HG03460 (cell line): Measurements from ENCODE around the gene NR2F2.

Source experiments
- ATAC-seq: cut with Tn5 transposase; IDR thresholded peaks from one replicate; pipeline ENCODE4 v1.9.1; 2021; ENCODE audit not compliant: unreplicated experiment

The NR2F2 gene

DNA sequence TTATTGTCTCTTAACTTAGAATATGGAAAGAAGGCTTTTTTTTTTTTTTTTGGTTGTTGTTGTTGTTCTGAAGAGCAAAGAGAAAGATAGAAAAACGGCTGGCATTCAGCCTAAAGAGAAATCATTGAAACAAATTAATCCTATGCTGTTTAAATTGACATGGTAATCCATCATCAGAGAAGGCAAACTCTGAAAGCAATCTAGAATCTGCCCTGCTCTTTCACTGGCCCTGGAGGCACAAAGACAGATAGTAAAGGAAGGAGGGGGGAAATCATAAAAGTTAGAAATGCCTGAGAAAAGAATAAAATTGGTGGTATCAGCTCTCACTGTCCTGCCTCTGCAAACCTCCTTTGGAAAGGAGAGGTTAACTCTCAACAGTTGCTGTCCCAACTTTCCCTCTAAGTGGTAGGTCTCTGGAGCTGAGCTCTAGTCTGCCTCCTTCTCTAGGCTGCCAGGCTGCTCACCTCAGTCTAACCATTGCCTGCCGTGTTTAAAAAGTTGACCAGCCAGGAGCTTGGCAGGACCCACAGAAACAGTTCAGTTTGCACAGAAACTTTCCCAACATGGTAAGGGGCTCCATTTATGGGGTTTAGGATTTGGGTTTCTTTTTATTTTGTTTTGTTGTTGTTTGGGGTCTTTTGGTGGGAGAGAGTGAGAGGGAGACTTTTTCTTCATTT is 13.4 kb upstream of the NR2F2 start:
- ATAC-seq, result no peak

DNA sequence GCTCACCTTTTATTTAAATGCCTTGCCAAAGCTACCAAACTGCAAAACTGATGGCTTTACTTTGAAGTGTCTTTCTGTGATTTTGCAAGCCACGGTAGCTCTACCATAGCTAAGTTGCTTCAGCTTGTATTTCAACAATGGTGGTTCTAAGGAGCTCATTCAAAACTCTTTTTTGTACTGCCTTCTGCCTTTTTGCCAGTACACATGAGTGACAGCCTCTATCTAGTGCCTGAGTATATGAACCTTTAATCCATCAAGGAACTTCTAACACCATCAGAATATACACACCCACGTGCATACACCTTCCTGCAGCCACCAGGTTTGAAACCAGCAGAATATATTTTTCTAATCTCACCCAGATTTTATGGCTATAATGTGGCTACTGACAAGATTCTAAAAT is 10.4 kb upstream of the NR2F2 start:
- ATAC-seq, result no peak

DNA sequence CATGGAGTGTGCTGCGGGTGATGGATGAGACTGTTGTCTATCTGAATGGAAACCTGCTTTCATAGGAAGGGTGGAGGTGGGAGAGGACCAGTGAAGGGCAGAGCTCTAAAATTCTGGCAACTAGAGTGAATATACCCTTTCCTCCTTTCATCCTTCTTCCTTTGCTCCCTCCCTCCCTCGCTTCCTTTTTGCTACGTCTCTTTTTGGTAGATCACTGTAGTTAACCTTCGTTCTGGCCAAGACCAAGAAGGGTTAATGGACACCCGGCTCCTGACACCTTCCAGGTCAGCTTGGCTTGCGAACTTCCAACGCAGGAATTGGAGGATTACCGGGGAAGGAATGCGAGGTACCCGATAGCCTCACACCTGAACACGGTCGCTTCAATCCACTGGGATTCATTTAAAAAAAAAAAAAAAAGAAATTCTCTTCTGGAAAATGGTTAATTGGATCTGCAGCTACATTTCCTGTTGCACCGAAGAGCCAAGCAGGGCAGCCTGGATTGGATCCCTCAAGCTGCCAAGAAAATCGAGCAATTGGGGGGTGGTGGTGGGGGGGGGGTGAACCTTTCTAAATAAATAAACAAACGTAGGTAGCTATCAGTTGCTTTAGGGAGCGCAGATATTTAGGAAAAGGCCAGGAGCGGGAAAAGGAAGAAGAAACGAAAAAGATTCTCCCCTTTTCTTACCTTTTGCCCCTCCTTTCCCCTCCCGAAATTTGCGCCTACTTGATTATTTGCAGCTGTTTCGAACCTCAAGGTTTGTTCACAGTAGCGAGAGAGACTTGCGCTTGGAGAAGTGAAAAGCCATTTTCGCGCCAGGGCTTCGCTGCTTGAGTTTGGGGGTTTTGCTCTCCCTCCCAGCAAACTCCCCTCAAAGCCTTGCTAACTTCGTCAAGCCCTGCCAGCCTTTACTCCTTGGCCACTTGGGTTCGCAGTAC is 9.5 kb upstream of the NR2F2 start:
- no peak for ATAC-seq

DNA sequence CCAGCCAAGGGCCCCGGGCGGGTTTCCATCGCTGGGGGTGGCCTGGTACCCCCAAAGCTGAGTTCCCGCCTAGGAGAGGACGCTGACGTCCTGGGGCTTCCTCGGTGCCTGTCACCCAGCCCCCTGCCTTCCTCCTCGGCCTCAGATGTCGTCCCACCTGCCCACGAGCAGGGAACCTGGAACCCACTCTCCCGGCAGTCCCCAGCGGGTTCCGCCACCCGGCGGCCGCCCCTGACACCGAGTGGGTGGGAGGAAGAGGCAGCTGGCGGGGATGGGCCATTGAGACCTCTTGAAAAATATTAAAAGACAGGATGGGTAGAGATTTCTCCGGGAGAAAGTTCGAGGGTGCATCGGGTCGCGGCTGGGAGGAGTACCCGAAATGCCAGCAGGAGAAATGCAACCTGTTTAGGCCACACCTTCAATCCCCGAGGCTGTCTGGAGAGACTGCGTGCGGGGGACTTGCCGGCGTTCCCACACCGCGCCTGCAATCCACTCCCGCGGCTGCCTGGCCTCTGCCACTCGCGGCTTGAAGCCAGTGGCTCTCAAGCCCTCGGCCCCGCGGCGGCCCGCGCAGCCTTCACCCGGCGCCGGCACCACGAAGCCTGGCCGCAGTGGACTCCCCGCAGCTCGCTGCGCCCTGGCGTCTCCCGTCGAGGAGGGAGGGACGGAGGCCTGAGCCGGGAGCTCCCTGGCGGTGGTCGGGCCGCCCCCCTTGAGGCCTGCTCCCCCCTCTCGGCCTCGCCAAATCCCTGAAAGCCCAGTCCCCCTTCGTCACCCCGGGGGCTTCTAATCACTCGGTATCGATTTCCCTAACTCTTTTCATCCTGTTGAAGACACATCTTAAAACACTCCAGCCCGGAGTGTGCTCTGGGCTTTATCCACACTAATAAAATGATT is 8.6 kb upstream of the NR2F2 start:
- no peak for ATAC-seq

DNA sequence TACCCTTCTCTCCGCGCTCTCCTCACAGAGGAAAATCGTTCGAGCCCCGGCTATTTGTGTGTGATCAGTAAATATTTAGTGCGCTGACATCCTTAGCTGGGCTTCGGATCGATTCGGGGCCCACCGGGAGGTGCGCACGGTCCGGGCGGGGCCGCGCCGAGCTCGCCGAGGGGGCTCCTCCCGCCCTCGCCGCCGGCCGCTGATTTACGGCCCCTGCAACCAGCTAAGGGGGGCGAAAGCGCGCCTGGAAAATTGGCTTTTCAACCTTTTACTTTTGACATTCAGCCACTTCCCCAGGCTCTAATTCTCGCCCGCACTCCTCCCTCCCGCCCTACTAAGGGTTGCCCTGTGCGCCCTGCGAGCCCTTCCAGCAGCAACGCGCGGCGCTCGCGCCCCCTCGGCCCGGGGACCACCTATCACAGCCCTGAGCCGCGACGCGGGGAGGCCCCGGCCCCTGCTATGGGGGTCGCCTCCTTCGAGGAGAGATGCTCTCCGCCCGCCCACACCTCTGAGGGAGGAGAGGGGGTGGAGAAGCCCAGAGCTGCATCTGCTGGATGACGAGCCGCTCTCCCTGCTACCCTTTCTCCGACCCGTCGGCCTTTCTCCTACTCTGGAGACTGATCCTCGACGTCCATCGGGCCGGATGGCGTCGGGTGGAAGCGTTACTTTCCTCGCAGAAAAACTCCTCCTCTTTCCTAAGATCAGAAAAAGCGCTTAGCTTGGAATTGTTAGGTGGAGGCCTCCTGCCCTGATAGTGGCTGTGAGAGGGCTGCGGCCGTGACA is 7.8 kb upstream of the NR2F2 start:
- ATAC-seq, result no peak

DNA sequence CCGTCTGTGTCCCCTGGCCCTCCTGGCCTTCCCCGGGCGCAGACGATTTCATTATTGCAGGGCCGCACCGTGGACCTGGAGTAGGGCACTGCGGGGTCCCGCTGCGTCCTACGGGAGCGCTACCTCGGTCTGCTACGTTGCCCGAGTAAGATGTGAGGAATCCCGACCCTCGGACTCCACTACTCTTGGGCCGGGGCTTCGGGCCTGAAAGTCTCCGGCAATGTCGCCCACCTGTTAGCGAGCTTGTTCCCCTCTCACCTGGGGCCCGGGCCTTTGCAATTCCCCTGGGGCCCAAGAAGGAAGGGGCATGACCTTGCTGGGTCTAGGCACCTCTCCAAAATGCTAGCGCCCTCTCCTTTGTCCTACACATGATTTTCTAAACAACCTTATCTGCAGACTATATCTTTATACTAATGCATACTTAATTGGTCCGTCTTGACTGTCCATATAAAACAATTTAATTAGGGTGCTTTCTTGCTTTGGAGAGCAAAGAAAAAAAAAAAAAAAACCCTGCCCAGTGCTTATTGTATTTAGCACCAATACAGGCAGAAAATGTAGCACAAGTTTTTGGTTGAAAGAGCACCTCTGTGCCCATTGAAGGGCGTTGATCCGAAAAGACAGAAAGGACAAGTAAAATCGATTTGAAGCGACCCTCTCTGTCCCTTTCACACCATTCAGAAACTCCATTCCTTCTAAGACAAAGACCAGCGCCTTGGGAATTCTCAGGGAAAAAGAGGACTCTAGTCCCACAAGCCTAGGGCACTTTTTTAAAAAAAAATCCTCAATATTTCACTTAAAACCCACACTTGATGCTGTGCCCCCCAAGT is 7.0 kb upstream of the NR2F2 start:
- no peak for ATAC-seq

DNA sequence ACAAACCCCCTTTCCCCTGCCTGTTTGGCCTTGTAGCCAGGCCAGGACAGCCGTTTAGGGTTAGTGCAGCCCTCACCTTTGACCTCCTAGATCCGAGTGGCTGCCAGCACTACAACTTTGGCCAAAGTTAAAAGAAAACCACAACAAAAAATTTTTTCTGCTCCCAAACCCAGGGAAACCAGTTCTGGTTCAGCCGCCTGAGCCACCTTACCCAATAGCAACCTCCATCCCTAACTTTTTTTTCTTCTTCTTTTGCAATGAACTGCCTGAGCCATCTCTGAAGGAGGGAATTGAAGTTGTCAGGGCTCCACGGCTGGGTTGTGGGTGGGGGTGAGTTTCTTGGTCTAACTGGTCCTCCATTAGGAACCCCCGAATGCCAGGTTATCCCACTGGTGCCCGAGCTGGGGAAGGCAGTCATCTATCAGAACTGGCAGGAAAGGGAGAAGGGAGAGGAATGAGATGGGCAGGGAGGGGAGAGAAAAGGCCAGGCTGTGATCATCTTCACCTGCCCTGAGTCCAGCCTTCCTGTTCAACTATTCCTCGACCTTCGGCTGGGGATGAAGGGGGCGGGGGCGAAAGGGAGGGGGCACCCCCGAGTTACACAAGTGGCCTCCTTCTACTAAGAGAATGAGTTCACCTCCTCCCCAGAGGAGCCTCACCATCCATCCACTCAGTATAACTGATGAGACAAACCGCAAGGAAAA is 6.2 kb upstream of the NR2F2 start:
- ATAC-seq, result no peak

DNA sequence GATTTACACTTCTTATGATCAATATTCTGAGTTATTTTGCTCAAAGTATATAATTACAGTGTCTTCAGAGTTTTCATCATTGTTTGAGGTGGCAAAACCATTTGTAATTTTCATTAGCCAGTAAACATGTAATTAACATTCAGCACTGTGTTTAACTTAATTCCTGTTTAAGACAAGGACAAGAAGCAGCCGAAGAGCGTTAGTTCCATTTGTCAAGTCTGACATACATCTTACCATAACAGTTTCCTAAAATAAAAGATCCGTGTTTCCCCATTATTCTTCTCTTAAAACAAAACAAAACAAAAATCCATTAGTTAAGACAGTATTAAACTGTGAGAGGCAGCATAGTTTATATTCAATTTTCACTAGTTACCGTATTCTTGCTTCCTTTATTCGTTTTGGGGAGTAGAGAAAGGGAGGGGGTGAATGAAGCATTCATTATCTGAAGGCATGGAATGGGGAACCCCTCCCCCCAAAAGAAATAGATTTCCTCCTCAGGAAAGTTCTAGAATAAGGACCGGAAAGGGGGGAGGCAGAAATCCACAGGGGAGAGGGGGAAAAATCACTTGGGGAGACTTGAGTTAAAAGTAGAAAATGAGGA is 5.5 kb upstream of the NR2F2 start:
- ATAC-seq, result no peak

DNA sequence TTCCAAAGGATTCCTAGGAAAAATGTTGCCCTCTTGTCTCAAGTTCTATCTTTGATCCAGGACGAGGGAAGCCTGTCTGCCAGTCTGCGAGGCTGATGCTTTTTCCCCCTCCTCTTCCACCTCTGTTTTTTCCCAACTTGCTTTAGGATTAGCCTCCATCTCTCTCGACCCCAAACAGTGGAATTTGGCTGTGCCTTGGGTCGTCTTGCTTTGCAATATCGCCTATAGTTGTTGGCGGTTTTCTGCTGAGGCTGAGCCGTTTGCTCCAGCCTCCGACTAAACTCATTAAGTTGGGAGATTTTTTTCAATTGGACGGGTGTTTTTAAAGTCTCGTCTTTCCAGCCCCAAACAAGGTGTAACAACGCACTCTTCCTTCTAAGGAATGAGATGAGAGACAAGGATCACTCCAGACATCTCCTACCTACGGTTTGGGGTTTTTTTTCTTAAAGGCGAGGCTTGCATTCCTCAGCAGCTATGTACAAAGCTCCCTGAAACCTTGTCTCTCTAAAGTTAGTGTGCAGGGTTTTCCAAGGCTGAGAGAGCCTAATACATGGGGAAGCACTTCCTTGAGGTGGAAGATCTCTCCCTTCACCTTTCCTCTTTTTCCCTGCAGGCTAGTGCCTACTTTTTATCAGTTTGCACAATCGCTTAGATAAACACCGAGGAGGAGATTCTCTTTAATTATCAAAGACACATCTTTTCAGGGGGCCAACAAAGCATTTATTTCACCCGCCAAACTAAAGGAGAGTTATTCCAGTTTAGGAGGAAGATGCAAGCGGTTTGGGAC is 4.8 kb upstream of the NR2F2 start:
- ATAC-seq, result no peak

DNA sequence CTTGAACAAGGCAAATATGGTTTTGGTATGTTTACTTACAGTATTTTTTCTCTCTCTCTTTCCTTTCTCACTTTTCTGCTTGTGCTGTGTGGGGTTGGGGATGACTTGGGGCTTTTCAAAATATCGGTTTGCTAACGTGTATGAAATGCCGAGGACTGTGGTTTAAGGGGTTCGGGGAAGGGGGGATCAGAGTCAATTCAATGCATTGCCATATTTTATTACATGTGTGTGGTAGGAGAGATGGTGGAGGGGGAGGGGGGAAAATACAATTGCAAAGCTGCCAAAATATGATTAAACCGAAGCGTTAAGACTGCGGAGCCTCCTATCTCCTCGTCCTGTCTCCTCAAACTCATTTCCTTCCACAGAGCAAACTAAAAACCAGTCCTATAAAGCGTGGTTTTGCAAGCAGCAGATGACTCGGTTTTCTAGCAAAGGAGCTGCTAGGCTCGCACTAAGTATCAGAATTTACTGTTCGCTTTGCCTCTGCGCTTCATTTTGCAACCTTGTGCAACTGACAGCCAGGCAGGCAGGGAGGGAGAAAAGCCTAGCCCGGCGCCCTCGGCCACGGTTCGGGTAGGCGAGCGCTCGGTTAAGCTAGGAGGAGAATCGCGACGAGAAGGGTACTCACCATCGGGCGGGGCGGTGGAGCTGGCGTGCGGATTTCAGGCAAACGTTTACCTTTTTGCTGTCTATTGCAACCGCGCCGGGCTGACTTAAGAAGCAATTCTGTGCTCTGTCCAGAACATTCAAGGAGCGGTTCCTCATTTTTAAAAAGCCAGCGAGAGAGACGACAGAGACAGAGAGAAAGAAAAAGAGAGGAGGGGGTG is 4.0 kb upstream of the NR2F2 start:
- ATAC-seq, result no peak

DNA sequence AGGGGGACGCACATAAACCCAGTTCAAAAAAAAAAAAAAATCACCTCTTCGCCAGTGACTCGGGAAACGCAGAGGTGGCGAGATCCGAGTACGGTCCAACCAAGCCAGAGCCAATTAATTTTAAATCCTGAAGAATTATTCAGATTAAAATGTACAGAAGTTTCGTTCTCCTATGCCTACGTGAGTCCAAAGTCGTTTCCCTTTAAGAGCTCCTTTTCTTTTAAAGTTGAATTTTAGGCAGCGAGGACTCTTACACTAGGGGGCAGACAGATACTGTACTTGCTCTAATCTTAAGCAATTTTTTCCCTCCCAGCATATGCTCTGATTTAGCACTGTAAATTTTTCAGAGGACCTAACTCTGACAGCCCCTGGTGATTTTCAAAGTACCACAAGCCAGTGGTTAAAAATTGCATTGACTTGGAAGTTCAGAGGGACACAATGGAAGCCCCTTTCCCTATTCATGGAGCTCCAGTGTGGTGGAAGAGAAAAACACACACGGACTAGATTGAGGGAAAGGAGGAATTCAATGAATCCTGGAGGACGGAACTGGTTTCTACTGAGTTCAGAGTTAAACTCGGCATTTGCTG is 3.3 kb upstream of the NR2F2 start:
- ATAC-seq, result peak; percentile 22

DNA sequence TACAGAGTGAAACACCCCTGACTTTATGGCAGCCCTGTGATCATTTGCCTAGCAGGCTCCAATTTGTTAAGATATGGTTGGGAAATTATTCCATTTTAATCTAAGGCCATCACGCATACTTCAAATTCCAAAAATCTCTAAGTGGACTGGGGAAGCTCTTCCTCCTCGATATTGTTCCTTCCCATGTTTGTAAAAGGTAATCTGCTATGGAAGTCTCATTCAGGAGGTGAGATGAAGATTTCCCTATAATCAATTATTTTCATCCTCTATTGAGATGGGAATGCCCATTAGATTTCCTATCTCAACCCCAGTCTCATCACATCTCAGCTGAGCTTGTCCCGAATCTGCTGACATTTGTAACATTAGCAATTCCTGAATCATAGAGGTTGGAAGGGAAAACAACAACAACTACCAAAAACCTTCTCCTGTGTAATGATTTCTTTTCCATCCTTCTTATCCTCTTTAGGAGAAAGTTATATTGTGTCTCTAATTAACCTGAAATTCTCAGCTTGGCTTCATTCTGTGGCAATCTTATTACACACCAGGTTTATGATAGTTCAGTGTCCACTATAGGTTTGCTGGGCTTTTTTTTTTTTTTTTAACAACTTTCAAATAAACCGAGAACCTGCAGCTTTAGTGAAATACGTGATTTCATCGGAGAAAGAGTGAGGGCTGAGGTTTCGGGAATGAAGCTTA is 2.2 kb upstream of the NR2F2 start:
- ATAC-seq, result no peak

DNA sequence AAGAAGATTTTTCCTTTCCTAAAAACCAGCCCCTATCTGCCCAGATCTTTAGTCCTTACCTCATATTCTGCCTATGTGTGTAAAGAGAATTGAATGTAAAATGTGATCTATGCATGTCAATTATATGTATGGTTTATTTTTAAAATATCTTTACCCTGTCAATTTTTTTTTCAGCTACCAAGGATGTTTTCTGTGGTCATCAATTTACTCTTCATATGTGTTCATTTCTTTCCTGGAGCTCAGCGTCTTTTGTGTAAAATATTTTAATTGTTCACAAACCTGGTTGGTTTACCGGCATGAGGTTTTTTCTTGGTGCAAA is 1.7 kb upstream of the NR2F2 start:
- ATAC-seq, result no peak

DNA sequence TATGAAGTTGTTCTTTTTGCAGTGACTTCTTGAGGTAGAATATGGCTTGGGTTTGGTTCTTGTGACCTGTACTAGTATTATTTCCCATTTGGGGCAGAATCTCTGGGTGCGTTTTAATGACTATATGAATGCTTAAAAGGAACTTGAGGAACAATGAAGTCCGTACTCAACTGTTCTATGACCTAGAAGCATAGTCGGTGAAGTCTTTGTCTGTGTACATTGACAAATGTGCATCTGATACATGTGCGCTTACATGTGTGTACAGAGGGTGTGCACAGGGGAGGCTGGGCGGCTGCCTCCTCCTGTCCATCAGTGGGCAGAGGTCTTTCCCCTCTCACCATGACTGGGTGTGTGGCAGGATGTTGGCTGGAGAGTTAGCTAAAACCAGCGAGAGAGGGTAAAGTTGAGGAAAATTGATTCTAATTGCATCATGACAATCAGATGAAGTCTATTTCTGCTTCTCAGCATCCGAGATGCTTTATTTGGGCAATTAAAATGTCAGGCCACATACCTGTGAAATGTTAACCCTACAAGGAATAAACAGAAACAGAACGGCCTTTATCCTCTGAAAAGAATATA is 1.0 kb upstream of the NR2F2 start:
- ATAC-seq, result no peak

DNA sequence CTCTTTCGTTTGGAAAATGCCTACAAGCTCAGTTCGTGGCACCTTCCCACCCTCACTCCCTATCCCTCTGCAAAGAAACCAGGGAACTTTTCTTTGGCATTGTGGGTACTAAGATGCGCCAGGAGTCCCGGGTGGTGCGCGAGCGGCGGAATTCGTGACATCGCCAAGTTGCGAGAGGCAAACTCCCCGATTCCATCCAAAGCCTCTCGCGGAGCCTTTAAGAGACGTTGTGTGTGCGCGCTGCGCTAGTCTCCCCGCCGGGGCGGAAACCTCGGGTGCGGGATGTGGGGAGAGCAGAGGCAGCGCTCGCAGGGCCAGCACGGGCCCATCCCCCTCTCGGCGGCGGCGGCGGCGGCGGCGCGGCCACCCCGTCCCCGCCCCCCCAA is 443 bp upstream of the NR2F2 start:
- peak; percentile 18 for ATAC-seq
